ENCODE results near the gene PGP.

PGP gene

GRCh38 chr16:2177561-2177960, 37.1 kb downstream of the PGP start:
- Histone ChIP-seq H3K18ac (ENCODE audit: low read depth in 1 of 2, low read length in 2 of 2) (no peak overlapping the region), H3K36me3 (ENCODE audit: control insufficient read depth in 1 of 2, insufficient read depth in 2 of 2, low read depth in 1 of 2, low read length in 2 of 2) (peaks cover 48 to 91% of the 10 kb centered on the region in 2 experiments), H3K4me3 (ENCODE audit: insufficient read depth in 1 of 2, low read depth in 1 of 2, low read length in 2 of 2) (no peak overlapping the region), H2AFZ (ENCODE audit: low read depth, low read length) (no peak overlapping the region), H3K14ac (ENCODE audit: low read length in 2 of 2) (no peak overlapping the region), H3K4ac (ENCODE audit: low read depth in 1 of 2, low read length in 2 of 2) (no peak overlapping the region), H3K9me3 (ENCODE audit: control insufficient read depth, low read length) (no peaks in the 10 kb centered on the region), H4K91ac (ENCODE audit: low read length) (no peak overlapping the region), H3K27ac (ENCODE audit: low read length, poor library complexity, severe bottlenecking) (no peak overlapping the region), H2BK12ac (ENCODE audit: low read length in 2 of 2) (no peak overlapping the region), H2BK120ac (ENCODE audit: low read depth, low read length) (no peak overlapping the region), H2BK5ac (ENCODE audit: low read depth, low read length, poor library complexity, severe bottlenecking) (no peak overlapping the region), H3K79me1 (replicated peaks; ENCODE audit: low read length, poor library complexity, severe bottlenecking) (peaks cover 15% of the 10 kb centered on the region), H2BK15ac (ENCODE audit: low read depth, poor library complexity, severe bottlenecking) (no peak overlapping the region), H4K8ac (ENCODE audit: low read length) (no peak overlapping the region), H3K23ac (ENCODE audit: low read length in 2 of 2) (no peak overlapping the region), H2AK5ac (ENCODE audit: low read length, severe bottlenecking) (no peak overlapping the region), H3K9ac (ENCODE audit: low read length) (no peak overlapping the region), H3K4me2 (ENCODE audit: low read length, poor library complexity, severe bottlenecking) (no peak overlapping the region), H3K4me1 (ENCODE audit: control insufficient read depth, insufficient read depth, low read depth, low read length) (no peaks in the 10 kb centered on the region), H3K27me3 (ENCODE audit: control insufficient read depth in 1 of 2, insufficient read depth in 1 of 2, low read length in 2 of 2) (no peaks in the 10 kb centered on the region)
- DNase-seq: no peak
- 96% methylated on average over 18 of the region's 20 CpGs for WGBS

GRCh38 chr16:2177101-2177500, 37.5 kb downstream of the PGP start:
- Histone ChIP-seq H3K79me1 (replicated peaks; ENCODE audit: low read length, poor library complexity, severe bottlenecking) (peaks cover 17% of the 10 kb centered on the region), H3K14ac (ENCODE audit: low read length in 2 of 2) (no peak overlapping the region), H4K91ac (ENCODE audit: low read length) (no peak overlapping the region), H2BK5ac (ENCODE audit: low read depth, low read length, poor library complexity, severe bottlenecking) (no peak overlapping the region), H2BK15ac (ENCODE audit: low read depth, poor library complexity, severe bottlenecking) (no peak overlapping the region), H3K4me1 (ENCODE audit: control insufficient read depth, insufficient read depth, low read depth, low read length) (no peaks in the 10 kb centered on the region), H3K4ac (ENCODE audit: low read depth in 1 of 2, low read length in 2 of 2) (no peak overlapping the region), H3K23ac (ENCODE audit: low read length in 2 of 2) (no peak overlapping the region), H3K9ac (ENCODE audit: low read length) (no peak overlapping the region), H4K8ac (ENCODE audit: low read length) (no peak overlapping the region), H3K27me3 (ENCODE audit: control insufficient read depth in 1 of 2, insufficient read depth in 1 of 2, low read length in 2 of 2) (no peaks in the 10 kb centered on the region), H2AFZ (ENCODE audit: low read depth, low read length) (no peak overlapping the region), H2AK5ac (ENCODE audit: low read length, severe bottlenecking) (no peak overlapping the region), H3K18ac (ENCODE audit: low read depth in 1 of 2, low read length in 2 of 2) (no peak overlapping the region), H2BK120ac (ENCODE audit: low read depth, low read length) (no peak overlapping the region), H3K27ac (ENCODE audit: low read length, poor library complexity, severe bottlenecking) (no peak overlapping the region), H3K36me3 (ENCODE audit: control insufficient read depth in 1 of 2, insufficient read depth in 2 of 2, low read depth in 1 of 2, low read length in 2 of 2) (peaks cover 49 to 91% of the 10 kb centered on the region in 2 experiments), H3K4me2 (ENCODE audit: low read length, poor library complexity, severe bottlenecking) (no peak overlapping the region), H2BK12ac (ENCODE audit: low read length in 2 of 2) (no peak overlapping the region), H3K9me3 (ENCODE audit: control insufficient read depth, low read length) (no peaks in the 10 kb centered on the region), H3K4me3 (ENCODE audit: insufficient read depth in 1 of 2, low read depth in 1 of 2, low read length in 2 of 2) (no peak overlapping the region)
- 95% methylated on average over 18 of the region's 18 CpGs for WGBS
- DNase-seq: no peak

- Histone ChIP-seq H3K14ac (ENCODE audit: low read length in 2 of 2) (no peak overlapping the region), H2AFZ (ENCODE audit: low read depth, low read length) (no peak overlapping the region), H2BK15ac (ENCODE audit: low read depth, poor library complexity, severe bottlenecking) (no peak overlapping the region), H4K8ac (ENCODE audit: low read length) (no peak overlapping the region), H3K4ac (ENCODE audit: low read depth in 1 of 2, low read length in 2 of 2) (no peak overlapping the region), H3K9ac (ENCODE audit: low read length) (no peak overlapping the region), H3K18ac (ENCODE audit: low read depth in 1 of 2, low read length in 2 of 2) (no peak overlapping the region), H4K91ac (ENCODE audit: low read length) (no peak overlapping the region), H3K79me1 (replicated peaks; ENCODE audit: low read length, poor library complexity, severe bottlenecking) (peaks cover 22% of the 10 kb centered on the region), H3K9me3 (ENCODE audit: control insufficient read depth, low read length) (no peaks in the 10 kb centered on the region), H2AK5ac (ENCODE audit: low read length, severe bottlenecking) (no peak overlapping the region), H3K4me2 (ENCODE audit: low read length, poor library complexity, severe bottlenecking) (no peak overlapping the region), H3K23ac (ENCODE audit: low read length in 2 of 2) (no peak overlapping the region), H2BK120ac (ENCODE audit: low read depth, low read length) (no peak overlapping the region), H3K27me3 (ENCODE audit: control insufficient read depth in 1 of 2, insufficient read depth in 1 of 2, low read length in 2 of 2) (no peaks in the 10 kb centered on the region), H2BK5ac (ENCODE audit: low read depth, low read length, poor library complexity, severe bottlenecking) (no peak overlapping the region), H3K27ac (ENCODE audit: low read length, poor library complexity, severe bottlenecking) (no peak overlapping the region), H2BK12ac (ENCODE audit: low read length in 2 of 2) (no peak overlapping the region), H3K36me3 (ENCODE audit: control insufficient read depth in 1 of 2, insufficient read depth in 2 of 2, low read depth in 1 of 2, low read length in 2 of 2) (peaks cover 55 to 97% of the 10 kb centered on the region in 2 experiments), H3K4me1 (ENCODE audit: control insufficient read depth, insufficient read depth, low read depth, low read length) (no peaks in the 10 kb centered on the region), H3K4me3 (ENCODE audit: insufficient read depth in 1 of 2, low read depth in 1 of 2, low read length in 2 of 2) (no peak overlapping the region)
- WGBS: 97% methylated on average over 23 of the region's 23 CpGs
- no peak for DNase-seq
Measured at GRCh38 chr16:2176047-2176446, 38.6 kb downstream of the PGP start.

GRCh38 chr16:2175454-2175853, 39.2 kb downstream of the PGP start:
- H3K4me2 ChIP-seq (ENCODE audit: low read length, poor library complexity, severe bottlenecking): no peak overlapping the region
- 96% methylated on average over 10 of the region's 10 CpGs for WGBS
- H3K36me3 ChIP-seq (ENCODE audit: control insufficient read depth in 1 of 2, insufficient read depth in 2 of 2, low read depth in 1 of 2, low read length in 2 of 2): peaks cover 55 to 99% of the 10 kb centered on the region in 2 experiments
- H2AFZ ChIP-seq (ENCODE audit: low read depth, low read length): no peak overlapping the region
- H3K27ac ChIP-seq (ENCODE audit: low read length, poor library complexity, severe bottlenecking): no peak overlapping the region
- no peak overlapping the region for H4K8ac ChIP-seq (ENCODE audit: low read length)
- no peak overlapping the region for H2AK5ac ChIP-seq (ENCODE audit: low read length, severe bottlenecking)
- H3K79me1 ChIP-seq (replicated peaks; ENCODE audit: low read length, poor library complexity, severe bottlenecking): peaks cover 25% of the 10 kb centered on the region
- H3K9me3 ChIP-seq (ENCODE audit: control insufficient read depth, low read length): no peaks in the 10 kb centered on the region
- no peak overlapping the region for H2BK5ac ChIP-seq (ENCODE audit: low read depth, low read length, poor library complexity, severe bottlenecking)
- H2BK15ac ChIP-seq (ENCODE audit: low read depth, poor library complexity, severe bottlenecking): no peak overlapping the region
- no peak overlapping the region for H2BK120ac ChIP-seq (ENCODE audit: low read depth, low read length)
- H3K14ac ChIP-seq (ENCODE audit: low read length in 2 of 2): no peak overlapping the region
- H3K4ac ChIP-seq (ENCODE audit: low read depth in 1 of 2, low read length in 2 of 2): no peak overlapping the region
- no peak overlapping the region for H2BK12ac ChIP-seq (ENCODE audit: low read length in 2 of 2)
- no peak overlapping the region for H3K9ac ChIP-seq (ENCODE audit: low read length)
- H4K91ac ChIP-seq (ENCODE audit: low read length): no peak overlapping the region
- no peak for DNase-seq
- H3K4me3 ChIP-seq (ENCODE audit: insufficient read depth in 1 of 2, low read depth in 1 of 2, low read length in 2 of 2): no peak overlapping the region
- no peak overlapping the region for H3K18ac ChIP-seq (ENCODE audit: low read depth in 1 of 2, low read length in 2 of 2)
- no peaks in the 10 kb centered on the region for H3K4me1 ChIP-seq (ENCODE audit: control insufficient read depth, insufficient read depth, low read depth, low read length)
- H3K23ac ChIP-seq (ENCODE audit: low read length in 2 of 2): no peak overlapping the region
- H3K27me3 ChIP-seq (ENCODE audit: control insufficient read depth in 1 of 2, insufficient read depth in 1 of 2, low read length in 2 of 2): no peaks in the 10 kb centered on the region

All from mesenchymal stem cell (in vitro differentiated cells and primary cell).